Mucosa of gallbladder (tissue), 1 donor: ENCODE data around the gene ADAM33. TPM values are rescaled to one million over a fixed set of nuclear protein-coding genes. Genes with fewer than 3 reads are reported as not detected.

Source experiments
- DNase-seq: peaks from one replicate; pipeline ENCODE4 v3.0.0-alpha.2; 2020; ENCODE audit warnings: low spot score
- total RNA-seq: library from RNA; stranded (reverse); gene quantifications from one replicate; pipeline ENCODE4 v1.2.1, GENCODE V29; 2021
- donor health status: DM: no; HTN: no; CAD: no.

The ADAM33 gene
- total RNA-seq, 1 donor from 2014 or later: 67.3 TPM

GRCh38 chr20:3648951-3649350 is 32.9 kb downstream of the ADAM33 start:
- no peak for DNase-seq

GRCh38 chr20:3647473-3647872 is 34.3 kb downstream of the ADAM33 start:
- no peak for DNase-seq

GRCh38 chr20:3646651-3647050 is 35.2 kb downstream of the ADAM33 start:
- no peak for DNase-seq

GRCh38 chr20:3646067-3646440 is 35.8 kb downstream of the ADAM33 start:
- DNase-seq: no peak

GRCh38 chr20:3645309-3646066 is 36.3 kb downstream of the ADAM33 start:
- no peak for DNase-seq

GRCh38 chr20:3640259-3640658 is 41.6 kb downstream of the ADAM33 start:
- DNase-seq: no peak

- no peak for DNase-seq
Observed at GRCh38 chr20:3635346-3635745, 46.5 kb downstream of the ADAM33 start.

GRCh38 chr20:3633913-3634478 is 47.8 kb downstream of the ADAM33 start:
- no peak for DNase-seq

- no peak for DNase-seq
Observed at GRCh38 chr20:3632311-3633004, 49.4 kb downstream of the ADAM33 start.

GRCh38 chr20:3631534-3631933 is 50.3 kb downstream of the ADAM33 start:
- DNase-seq: no peak

- DNase-seq: no peak
Observed at GRCh38 chr20:3630429-3630828, 51.4 kb downstream of the ADAM33 start.

- DNase-seq: no peak
Observed at GRCh38 chr20:3629893-3630292, 51.9 kb downstream of the ADAM33 start.

GRCh38 chr20:3628502-3629314 is 53.1 kb downstream of the ADAM33 start:
- no peak for DNase-seq

- no peak for DNase-seq
Observed at GRCh38 chr20:3627476-3627875, 54.3 kb downstream of the ADAM33 start.

GRCh38 chr20:3622406-3622805 is 59.4 kb downstream of the ADAM33 start:
- no peak for DNase-seq

GRCh38 chr20:3621111-3621510 is 60.7 kb downstream of the ADAM33 start:
- DNase-seq: no peak

Other genes starting within 250 kb of the ADAM33 start
- 39.6 TPM for gene ATRN, start 211.0 kb downstream of the ADAM33 start, total RNA-seq
- gene GFRA4, start 18.6 kb downstream of the ADAM33 start, total RNA-seq: not detected
- 8.2 TPM for gene SIGLEC1, start 30.6 kb upstream of the ADAM33 start, total RNA-seq
- gene HSPA12B, start 50.7 kb upstream of the ADAM33 start, total RNA-seq: 5.4 TPM
- 61.1 TPM for gene ADISSP, start 85.7 kb upstream of the ADAM33 start, total RNA-seq
- 0.75 TPM for gene SPEF1, start 99.4 kb upstream of the ADAM33 start, total RNA-seq
- gene CENPB, start 104.7 kb upstream of the ADAM33 start, total RNA-seq: 109 TPM
- gene CDC25B, start 114.3 kb upstream of the ADAM33 start, total RNA-seq: 38.9 TPM
- 16.2 TPM for gene AP5S1, start 138.5 kb upstream of the ADAM33 start, total RNA-seq
- 44.9 TPM for gene MAVS, start 164.8 kb upstream of the ADAM33 start, total RNA-seq
- 32.5 TPM for gene PANK2, start 207.4 kb upstream of the ADAM33 start, total RNA-seq